Activated naive CD8-positive, alpha-beta T cell treated with anti-CD3 and anti-CD28 coated beads, Interleukin-2, amount 10 ng/mL, durations not matched to agents 7 days and 5 days (primary cell): Measurements from ENCODE around the gene GALR2. TPM values are rescaled to one million over a fixed set of nuclear protein-coding genes. Genes with fewer than 3 reads are reported as not detected.
A peak's percentile ranks its signal among the peaks of the same experiment; 100 is the strongest.

Experiments used
- ATAC-seq: fragments of 150-1000 bp; cut with Tn5 transposase; one replicate; pipeline ENCODE4 v1.10.0; 2021; ENCODE audit warnings: low read depth, moderate library complexity
- POLR2A ChIA-PET: fragments of 350-600 bp; sonication (Branson Sonifier 250); formaldehyde crosslinking; loops from one replicate; lab custom pipeline; 2021; ENCODE audit warnings: antibody characterized with exemption; lab: Charles Lee
- DNase-seq: peaks from one replicate; pipeline ENCODE4 v3.0.0; 2021
- H3K27ac Mint-ChIP-seq: one replicate; pipeline ENCODE4 v1.8.0; 2022; ENCODE audit warnings: mild to moderate bottlenecking, mixed read lengths
- H3K27me3 Mint-ChIP-seq: one replicate; pipeline ENCODE4 v1.8.0; 2022; ENCODE audit warnings: mild to moderate bottlenecking, moderate library complexity, mixed read lengths
- H3K36me3 Mint-ChIP-seq: one replicate; pipeline ENCODE4 v1.8.0; 2021; ENCODE audit warnings: mild to moderate bottlenecking, mixed read lengths
- H3K4me1 Mint-ChIP-seq: one replicate; pipeline ENCODE4 v1.8.0; 2021; ENCODE audit warnings: mixed read lengths
- H3K4me3 Mint-ChIP-seq: one replicate; pipeline ENCODE4 v1.8.0; 2022; ENCODE audit warnings: mild to moderate bottlenecking, moderate library complexity, mixed read lengths
- H3K9me3 Mint-ChIP-seq: one replicate; pipeline ENCODE4 v1.8.0; 2021; ENCODE audit warnings: mixed read lengths
- total RNA-seq, 2 experiments: library from RNA; stranded (reverse); gene quantifications; one replicate each; pipeline ENCODE4 v1.2.3, GENCODE V29; 2021

GALR2 gene
- total RNA-seq, 2 experiments from 2014 or later: not detected

GRCh38 chr17:76087531-76087930 is 12.9 kb downstream of the GALR2 start:
- Mint-ChIP-seq H3K4me1 (no peaks in the 10 kb centered on the region), H3K4me3 (no peak overlapping the region), H3K27me3 (no peaks in the 10 kb centered on the region), H3K36me3 (peaks cover 6% of the 10 kb centered on the region), H3K9me3 (no peaks in the 10 kb centered on the region), H3K27ac (no peak overlapping the region)
- ATAC-seq: no peak
- no peak for DNase-seq
- POLR2A ChIA-PET: no interaction called here

GRCh38 chr17:76088041-76088867 is 13.7 kb downstream of the GALR2 start:
- Mint-ChIP-seq H3K27ac (no peak overlapping the region), H3K4me1 (no peaks in the 10 kb centered on the region), H3K9me3 (no peaks in the 10 kb centered on the region), H3K27me3 (no peaks in the 10 kb centered on the region), H3K4me3 (no peak overlapping the region), H3K36me3 (peaks cover 6% of the 10 kb centered on the region)
- POLR2A ChIA-PET: interaction anchor here (0.6 kb wide), 1 partner anchor 41 kb away, joined by 5 read pairs; no protein-coding TSS in a partner anchor
- DNase-seq: no peak
- no peak for ATAC-seq

- Mint-ChIP-seq H3K9me3 (no peaks in the 10 kb centered on the region), H3K27ac (no peak overlapping the region), H3K36me3 (peaks cover 9% of the 10 kb centered on the region), H3K4me3 (no peak overlapping the region), H3K27me3 (no peaks in the 10 kb centered on the region), H3K4me1 (no peaks in the 10 kb centered on the region)
- DNase-seq (no peak), ATAC-seq (no peak)
- POLR2A ChIA-PET: interaction anchor here (0.6 kb wide), 1 partner anchor 40 kb away, joined by 5 read pairs; no protein-coding TSS in a partner anchor
Observed at GRCh38 chr17:76088868-76089576, 14.4 kb downstream of the GALR2 start.

- H3K27me3 Mint-ChIP-seq: no peaks in the 10 kb centered on the region
- POLR2A ChIA-PET: interaction anchor here (0.6 kb wide), 1 partner anchor 399 kb away, joined by 4 read pairs; no protein-coding TSS in a partner anchor
- DNase-seq: no peak
- no peak overlapping the region for H3K4me3 Mint-ChIP-seq
- no peaks in the 10 kb centered on the region for H3K9me3 Mint-ChIP-seq
- no peak for ATAC-seq
- no peaks in the 10 kb centered on the region for H3K4me1 Mint-ChIP-seq
- peaks cover 5% of the 10 kb centered on the region for H3K36me3 Mint-ChIP-seq
- H3K27ac Mint-ChIP-seq: no peak overlapping the region
Observed at GRCh38 chr17:76089680-76090516, 15.3 kb downstream of the GALR2 start.

GRCh38 chr17:76090517-76091129 is 16.0 kb downstream of the GALR2 start:
- H3K4me1 Mint-ChIP-seq: peaks cover under 1% of the 10 kb centered on the region
- ATAC-seq (no peak), DNase-seq (no peak)
- no peaks in the 10 kb centered on the region for H3K27me3 Mint-ChIP-seq
- no peak overlapping the region for H3K27ac Mint-ChIP-seq
- POLR2A ChIA-PET: interaction anchor here (0.6 kb wide), 1 partner anchor 399 kb away, joined by 4 read pairs; no protein-coding TSS in a partner anchor
- H3K4me3 Mint-ChIP-seq: no peak overlapping the region
- no peaks in the 10 kb centered on the region for H3K9me3 Mint-ChIP-seq
- H3K36me3 Mint-ChIP-seq: peaks cover 7% of the 10 kb centered on the region

- no peaks in the 10 kb centered on the region for H3K27me3 Mint-ChIP-seq
- DNase-seq: no peak
- POLR2A ChIA-PET: no interaction called here
- H3K4me3 Mint-ChIP-seq: peak overlapping the region; percentile 50
- peaks cover 11% of the 10 kb centered on the region for H3K36me3 Mint-ChIP-seq
- peak overlapping the region; percentile 87 for H3K27ac Mint-ChIP-seq
- peaks cover 4% of the 10 kb centered on the region for H3K4me1 Mint-ChIP-seq
- H3K9me3 Mint-ChIP-seq: no peaks in the 10 kb centered on the region
- peak; percentile 37 for ATAC-seq
Observed at GRCh38 chr17:76091526-76092286, 17.1 kb downstream of the GALR2 start.

- Mint-ChIP-seq H3K36me3 (peaks cover 13% of the 10 kb centered on the region), H3K4me1 (peaks cover 4% of the 10 kb centered on the region), H3K27me3 (no peaks in the 10 kb centered on the region), H3K9me3 (no peaks in the 10 kb centered on the region), H3K27ac (no peak overlapping the region), H3K4me3 (no peak overlapping the region)
- POLR2A ChIA-PET: interaction anchor here (0.8 to 1.1 kb wide), 2 partner anchors 13 to 195 kb away, joined by 3 read pairs; no protein-coding TSS in a partner anchor
- ATAC-seq (no peak), DNase-seq (no peak)
Observed at GRCh38 chr17:76092526-76093413, 18.2 kb downstream of the GALR2 start.

GRCh38 chr17:76094046-76094445 is 19.5 kb downstream of the GALR2 start:
- Mint-ChIP-seq H3K4me1 (peaks cover 4% of the 10 kb centered on the region), H3K9me3 (no peaks in the 10 kb centered on the region), H3K27me3 (no peaks in the 10 kb centered on the region), H3K4me3 (no peak overlapping the region), H3K27ac (no peak overlapping the region), H3K36me3 (peaks cover 13% of the 10 kb centered on the region)
- DNase-seq (no peak), ATAC-seq (no peak)
- POLR2A ChIA-PET: no interaction called here

- Mint-ChIP-seq H3K36me3 (peaks cover 16% of the 10 kb centered on the region), H3K27me3 (no peaks in the 10 kb centered on the region), H3K9me3 (no peaks in the 10 kb centered on the region), H3K27ac (no peak overlapping the region), H3K4me3 (no peak overlapping the region), H3K4me1 (peaks cover 7% of the 10 kb centered on the region)
- POLR2A ChIA-PET: interaction anchor here (0.6 kb wide), 1 partner anchor 40 kb away, joined by 6 read pairs; no protein-coding TSS in a partner anchor
- no peak for DNase-seq
- ATAC-seq: no peak
Observed at GRCh38 chr17:76095943-76096342, 21.4 kb downstream of the GALR2 start.

GRCh38 chr17:76097716-76098295 is 23.2 kb downstream of the GALR2 start:
- no peak for DNase-seq
- peaks cover 19% of the 10 kb centered on the region for H3K36me3 Mint-ChIP-seq
- H3K4me1 Mint-ChIP-seq: peaks cover 15% of the 10 kb centered on the region
- no peak overlapping the region for H3K4me3 Mint-ChIP-seq
- H3K27me3 Mint-ChIP-seq: no peaks in the 10 kb centered on the region
- no peak overlapping the region for H3K27ac Mint-ChIP-seq
- no peaks in the 10 kb centered on the region for H3K9me3 Mint-ChIP-seq
- ATAC-seq: no peak
- POLR2A ChIA-PET: no interaction called here

GRCh38 chr17:76102944-76103273 is 28.3 kb downstream of the GALR2 start:
- H3K9me3 Mint-ChIP-seq: no peaks in the 10 kb centered on the region
- peaks cover 11% of the 10 kb centered on the region for H3K36me3 Mint-ChIP-seq
- H3K4me1 Mint-ChIP-seq: peaks cover 16% of the 10 kb centered on the region
- peak overlapping the region; percentile 98 for H3K27ac Mint-ChIP-seq
- ATAC-seq (no peak), DNase-seq (no peak)
- H3K27me3 Mint-ChIP-seq: no peaks in the 10 kb centered on the region
- H3K4me3 Mint-ChIP-seq: peak overlapping the region; percentile 99
- POLR2A ChIA-PET: interaction anchor here (0.7 to 1.9 kb wide), 13 partner anchors 8 to 179 kb away, joined by 3 to 18 read pairs (median 3); no protein-coding TSS in a partner anchor
